ENCODE measurements around the gene MED8. TPM values are rescaled to one million over a fixed set of nuclear protein-coding genes. Genes with fewer than 3 reads are reported as not detected.
A peak's percentile ranks its signal among the peaks of the same experiment; 100 is the strongest.

The MED8 gene
- total and polyA plus RNA-seq, 9 of the 15 experiments (the other 6 are each of a cell fraction or from before 2014, with no cell fraction given), result 23.0 to 120 (median 56.4) TPM

DNA sequence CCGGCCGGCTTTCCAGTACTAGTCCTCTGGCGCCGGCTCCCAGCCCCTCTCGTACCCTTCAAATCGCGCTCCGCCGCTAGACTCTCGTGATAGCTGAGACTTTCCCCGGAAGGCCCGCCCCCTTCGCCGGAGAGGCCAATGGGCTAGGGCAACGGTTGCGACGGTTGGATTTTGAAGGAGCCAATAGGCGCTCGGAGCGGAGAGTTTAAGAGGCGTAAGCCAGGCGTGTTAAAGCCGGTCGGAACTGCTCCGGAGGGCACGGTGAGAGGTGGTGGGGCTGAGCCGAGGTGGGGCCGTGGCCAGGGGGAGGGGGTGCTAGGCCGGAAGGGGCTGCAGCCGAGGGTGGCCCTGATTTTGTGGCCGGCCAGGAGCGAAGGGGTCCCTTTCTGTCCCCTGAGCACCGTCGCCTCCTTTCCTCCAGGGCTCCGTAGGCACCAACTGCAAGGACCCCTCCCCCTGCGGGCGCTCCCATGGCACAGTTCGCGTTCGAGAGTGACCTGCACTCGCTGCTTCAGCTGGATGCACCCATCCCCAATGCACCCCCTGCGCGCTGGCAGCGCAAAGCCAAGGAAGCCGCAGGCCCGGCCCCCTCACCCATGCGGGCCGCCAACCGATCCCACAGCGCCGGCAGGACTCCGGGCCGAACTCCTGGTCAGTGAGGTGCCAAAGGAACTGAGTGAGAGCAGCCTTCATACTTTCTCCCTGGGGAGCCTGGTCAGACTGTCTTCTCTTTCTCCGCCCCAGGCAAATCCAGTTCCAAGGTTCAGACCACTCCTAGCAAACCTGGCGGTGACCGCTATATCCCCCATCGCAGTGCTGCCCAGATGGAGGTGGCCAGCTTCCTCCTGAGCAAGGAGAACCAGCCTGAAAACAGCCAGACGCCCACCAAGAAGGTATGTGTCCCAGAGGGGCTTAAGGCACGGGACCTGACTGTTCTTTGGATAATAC lies 30.6 kb downstream of the MED8 start, which contains the start of gene CDC20 (continued):
- no peak for TF ChIP-seq SRF (CRISPR knock-in tag; IDR thresholded peaks at IDR 0.05)
- no peak for TF ChIP-seq ZNF561 (CRISPR knock-in tag; conservative IDR thresholded peaks at IDR 0.05)
- TF ChIP-seq, protein P1, sequence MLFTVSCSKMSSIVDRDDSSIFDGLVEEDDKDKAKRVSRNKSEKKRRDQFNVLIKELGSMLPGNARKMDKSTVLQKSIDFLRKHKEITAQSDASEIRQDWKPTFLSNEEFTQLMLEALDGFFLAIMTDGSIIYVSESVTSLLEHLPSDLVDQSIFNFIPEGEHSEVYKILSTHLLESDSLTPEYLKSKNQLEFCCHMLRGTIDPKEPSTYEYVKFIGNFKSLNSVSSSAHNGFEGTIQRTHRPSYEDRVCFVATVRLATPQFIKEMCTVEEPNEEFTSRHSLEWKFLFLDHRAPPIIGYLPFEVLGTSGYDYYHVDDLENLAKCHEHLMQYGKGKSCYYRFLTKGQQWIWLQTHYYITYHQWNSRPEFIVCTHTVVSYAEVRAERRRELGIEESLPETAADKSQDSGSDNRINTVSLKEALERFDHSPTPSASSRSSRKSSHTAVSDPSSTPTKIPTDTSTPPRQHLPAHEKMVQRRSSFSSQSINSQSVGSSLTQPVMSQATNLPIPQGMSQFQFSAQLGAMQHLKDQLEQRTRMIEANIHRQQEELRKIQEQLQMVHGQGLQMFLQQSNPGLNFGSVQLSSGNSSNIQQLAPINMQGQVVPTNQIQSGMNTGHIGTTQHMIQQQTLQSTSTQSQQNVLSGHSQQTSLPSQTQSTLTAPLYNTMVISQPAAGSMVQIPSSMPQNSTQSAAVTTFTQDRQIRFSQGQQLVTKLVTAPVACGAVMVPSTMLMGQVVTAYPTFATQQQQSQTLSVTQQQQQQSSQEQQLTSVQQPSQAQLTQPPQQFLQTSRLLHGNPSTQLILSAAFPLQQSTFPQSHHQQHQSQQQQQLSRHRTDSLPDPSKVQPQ (CRISPR knock-in tag; IDR thresholded peaks at IDR 0.05; ENCODE audit: borderline replicate concordance), result no peak
- TF ChIP-seq CTBP1 (IDR thresholded peaks at IDR 0.05; ENCODE audit: borderline replicate concordance), result no peak
- TF ChIP-seq ZEB2 (IDR thresholded peaks at IDR 0.05), result no peak
- TF ChIP-seq ZNF239 (CRISPR knock-in tag; IDR thresholded peaks at IDR 0.05), result no peak
- TF ChIP-seq SMAD2 (IDR thresholded peaks at IDR 0.05; ENCODE audit: low read depth, low read length), result no peak
- no peak for TF ChIP-seq MCM7 (IDR thresholded peaks at IDR 0.05)
- TF ChIP-seq NCOA4 (IDR thresholded peaks at IDR 0.05; ENCODE audit: partially characterized antibody), result no peak
- TF ChIP-seq, protein P2, sequence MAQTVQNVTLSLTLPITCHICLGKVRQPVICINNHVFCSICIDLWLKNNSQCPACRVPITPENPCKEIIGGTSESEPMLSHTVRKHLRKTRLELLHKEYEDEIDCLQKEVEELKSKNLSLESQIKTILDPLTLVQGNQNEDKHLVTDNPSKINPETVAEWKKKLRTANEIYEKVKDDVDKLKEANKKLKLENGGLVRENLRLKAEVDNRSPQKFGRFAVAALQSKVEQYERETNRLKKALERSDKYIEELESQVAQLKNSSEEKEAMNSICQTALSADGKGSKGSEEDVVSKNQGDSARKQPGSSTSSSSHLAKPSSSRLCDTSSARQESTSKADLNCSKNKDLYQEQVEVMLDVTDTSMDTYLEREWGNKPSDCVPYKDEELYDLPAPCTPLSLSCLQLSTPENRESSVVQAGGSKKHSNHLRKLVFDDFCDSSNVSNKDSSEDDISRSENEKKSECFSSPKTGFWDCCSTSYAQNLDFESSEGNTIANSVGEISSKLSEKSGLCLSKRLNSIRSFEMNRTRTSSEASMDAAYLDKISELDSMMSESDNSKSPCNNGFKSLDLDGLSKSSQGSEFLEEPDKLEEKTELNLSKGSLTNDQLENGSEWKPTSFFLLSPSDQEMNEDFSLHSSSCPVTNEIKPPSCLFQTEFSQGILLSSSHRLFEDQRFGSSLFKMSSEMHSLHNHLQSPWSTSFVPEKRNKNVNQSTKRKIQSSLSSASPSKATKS (CRISPR knock-in tag; IDR thresholded peaks at IDR 0.05), result no peak
- peak; percentile 57; the same call in 1 of the 2 replicates for TF ChIP-seq ERF (CRISPR knock-in tag; IDR thresholded peaks at IDR 0.05)
- peak; percentile 73 for TF ChIP-seq CXXC5 (CRISPR knock-in tag; IDR thresholded peaks at IDR 0.05)
- TF ChIP-seq SREBF1 (IDR thresholded peaks at IDR 0.05; ENCODE audit: borderline replicate concordance, low read depth, low read length), result no peak
- TF ChIP-seq ZNF766 (CRISPR knock-in tag; conservative IDR thresholded peaks at IDR 0.05), result no peak
- TF ChIP-seq, protein P3, sequence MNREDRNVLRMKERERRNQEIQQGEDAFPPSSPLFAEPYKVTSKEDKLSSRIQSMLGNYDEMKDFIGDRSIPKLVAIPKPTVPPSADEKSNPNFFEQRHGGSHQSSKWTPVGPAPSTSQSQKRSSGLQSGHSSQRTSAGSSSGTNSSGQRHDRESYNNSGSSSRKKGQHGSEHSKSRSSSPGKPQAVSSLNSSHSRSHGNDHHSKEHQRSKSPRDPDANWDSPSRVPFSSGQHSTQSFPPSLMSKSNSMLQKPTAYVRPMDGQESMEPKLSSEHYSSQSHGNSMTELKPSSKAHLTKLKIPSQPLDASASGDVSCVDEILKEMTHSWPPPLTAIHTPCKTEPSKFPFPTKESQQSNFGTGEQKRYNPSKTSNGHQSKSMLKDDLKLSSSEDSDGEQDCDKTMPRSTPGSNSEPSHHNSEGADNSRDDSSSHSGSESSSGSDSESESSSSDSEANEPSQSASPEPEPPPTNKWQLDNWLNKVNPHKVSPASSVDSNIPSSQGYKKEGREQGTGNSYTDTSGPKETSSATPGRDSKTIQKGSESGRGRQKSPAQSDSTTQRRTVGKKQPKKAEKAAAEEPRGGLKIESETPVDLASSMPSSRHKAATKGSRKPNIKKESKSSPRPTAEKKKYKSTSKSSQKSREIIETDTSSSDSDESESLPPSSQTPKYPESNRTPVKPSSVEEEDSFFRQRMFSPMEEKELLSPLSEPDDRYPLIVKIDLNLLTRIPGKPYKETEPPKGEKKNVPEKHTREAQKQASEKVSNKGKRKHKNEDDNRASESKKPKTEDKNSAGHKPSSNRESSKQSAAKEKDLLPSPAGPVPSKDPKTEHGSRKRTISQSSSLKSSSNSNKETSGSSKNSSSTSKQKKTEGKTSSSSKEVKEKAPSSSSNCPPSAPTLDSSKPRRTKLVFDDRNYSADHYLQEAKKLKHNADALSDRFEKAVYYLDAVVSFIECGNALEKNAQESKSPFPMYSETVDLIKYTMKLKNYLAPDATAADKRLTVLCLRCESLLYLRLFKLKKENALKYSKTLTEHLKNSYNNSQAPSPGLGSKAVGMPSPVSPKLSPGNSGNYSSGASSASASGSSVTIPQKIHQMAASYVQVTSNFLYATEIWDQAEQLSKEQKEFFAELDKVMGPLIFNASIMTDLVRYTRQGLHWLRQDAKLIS (CRISPR knock-in tag; IDR thresholded peaks at IDR 0.05), result peak; percentile 47; the same call in 1 of the 2 replicates
- TF ChIP-seq XRCC5 (IDR thresholded peaks at IDR 0.05; ENCODE audit: low read depth, low read length), result no peak
